Testis (tissue), 2 donors: ENCODE results near the gene SLCO3A1.

ENCODE experiments used
- POLR2A ChIP-seq: fragments of 450-650 bp; IDR thresholded peaks from one replicate; pipeline ENCODE4 v1.6.1; 2017; ENCODE audit warnings: antibody characterized with exemption, mild to moderate bottlenecking, moderate library complexity
- TF ChIP-seq, protein P1 (sequence below), 3 experiments: fragments of 450-650 bp in 2 of 3; fragments of 200-600 bp in 1 of 3; sonication (generic) in 1 of 3; IDR thresholded peaks; one replicate each; pipeline ENCODE4 v1.5.1; 2016 to 2019; ENCODE audit warnings: antibody characterized with exemption in 3 of 3, mild to moderate bottlenecking in 2 of 3, moderate library complexity in 1 of 3

DNA sequence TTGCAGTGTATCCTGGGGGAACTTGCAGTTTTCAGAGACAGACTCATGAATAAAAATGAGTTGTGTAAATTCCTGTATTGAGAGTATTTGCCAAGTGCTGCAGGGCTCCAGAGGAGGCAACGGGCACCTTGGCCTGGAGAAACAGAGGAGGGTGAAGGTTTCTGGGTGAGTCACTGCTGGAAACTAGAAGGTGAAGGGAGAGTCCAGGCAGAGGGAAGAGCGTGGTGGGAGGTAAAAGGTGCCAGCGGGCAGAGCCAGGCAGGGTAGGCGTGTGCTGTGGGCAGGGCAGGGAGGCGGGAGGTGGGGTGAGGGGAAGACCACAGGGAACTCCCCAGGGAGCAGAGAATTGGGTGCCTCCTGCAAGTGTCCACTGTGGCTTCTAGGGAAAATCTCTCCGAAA, 120.8 kb downstream of the SLCO3A1 start:
- TF ChIP-seq POLR2A, result no peak
- TF ChIP-seq, protein P1, sequence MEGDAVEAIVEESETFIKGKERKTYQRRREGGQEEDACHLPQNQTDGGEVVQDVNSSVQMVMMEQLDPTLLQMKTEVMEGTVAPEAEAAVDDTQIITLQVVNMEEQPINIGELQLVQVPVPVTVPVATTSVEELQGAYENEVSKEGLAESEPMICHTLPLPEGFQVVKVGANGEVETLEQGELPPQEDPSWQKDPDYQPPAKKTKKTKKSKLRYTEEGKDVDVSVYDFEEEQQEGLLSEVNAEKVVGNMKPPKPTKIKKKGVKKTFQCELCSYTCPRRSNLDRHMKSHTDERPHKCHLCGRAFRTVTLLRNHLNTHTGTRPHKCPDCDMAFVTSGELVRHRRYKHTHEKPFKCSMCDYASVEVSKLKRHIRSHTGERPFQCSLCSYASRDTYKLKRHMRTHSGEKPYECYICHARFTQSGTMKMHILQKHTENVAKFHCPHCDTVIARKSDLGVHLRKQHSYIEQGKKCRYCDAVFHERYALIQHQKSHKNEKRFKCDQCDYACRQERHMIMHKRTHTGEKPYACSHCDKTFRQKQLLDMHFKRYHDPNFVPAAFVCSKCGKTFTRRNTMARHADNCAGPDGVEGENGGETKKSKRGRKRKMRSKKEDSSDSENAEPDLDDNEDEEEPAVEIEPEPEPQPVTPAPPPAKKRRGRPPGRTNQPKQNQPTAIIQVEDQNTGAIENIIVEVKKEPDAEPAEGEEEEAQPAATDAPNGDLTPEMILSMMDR (IDR thresholded peaks at IDR 0.05), result no peak
